ENCODE measurements around the gene CNTNAP4.

Gene CNTNAP4

GRCh38 chr16:76346210-76346609 is 69.0 kb downstream of the CNTNAP4 start:
- no peak for TF ChIP-seq CTCF (IDR thresholded peaks at IDR 0.05; ENCODE audit: low read depth, low read length)
- no peak overlapping the region for H3K4me3 ChIP-seq (replicated peaks in 1 of 2; ENCODE audit: low read depth in 2 of 2, low read length in 2 of 2)
- no peak for DNase-seq (ENCODE audit: low read depth in 2 of 2)

GRCh38 chr16:76351441-76351840 is 74.2 kb downstream of the CNTNAP4 start:
- no peak for TF ChIP-seq CTCF (IDR thresholded peaks at IDR 0.05; ENCODE audit: low read depth, low read length)
- no peak for DNase-seq (ENCODE audit: low read depth in 2 of 2)
- H3K4me3 ChIP-seq (replicated peaks in 1 of 2; ENCODE audit: low read depth in 2 of 2, low read length in 2 of 2): no peak overlapping the region

- TF ChIP-seq CTCF (IDR thresholded peaks at IDR 0.05; ENCODE audit: low read depth, low read length): no peak
- peak in 1 of 2 donors; percentile 53 for DNase-seq (ENCODE audit: low read depth in 2 of 2)
- no peak overlapping the region for H3K4me3 ChIP-seq (replicated peaks in 1 of 2; ENCODE audit: low read depth in 2 of 2, low read length in 2 of 2)
Measured at GRCh38 chr16:76360404-76360803, 83.2 kb downstream of the CNTNAP4 start.

GRCh38 chr16:76370344-76370743 is 93.1 kb downstream of the CNTNAP4 start:
- H3K4me3 ChIP-seq (replicated peaks in 1 of 2; ENCODE audit: low read depth in 2 of 2, low read length in 2 of 2): no peak overlapping the region
- TF ChIP-seq CTCF (IDR thresholded peaks at IDR 0.05; ENCODE audit: low read depth, low read length): no peak
- no peak for DNase-seq (ENCODE audit: low read depth in 2 of 2)

GRCh38 chr16:76371441-76371840 is 94.2 kb downstream of the CNTNAP4 start:
- DNase-seq (ENCODE audit: low read depth in 2 of 2): no peak
- TF ChIP-seq CTCF (IDR thresholded peaks at IDR 0.05; ENCODE audit: low read depth, low read length): no peak
- no peak overlapping the region for H3K4me3 ChIP-seq (replicated peaks in 1 of 2; ENCODE audit: low read depth in 2 of 2, low read length in 2 of 2)

GRCh38 chr16:76373998-76374397 is 96.8 kb downstream of the CNTNAP4 start:
- no peak for TF ChIP-seq CTCF (IDR thresholded peaks at IDR 0.05; ENCODE audit: low read depth, low read length)
- no peak overlapping the region for H3K4me3 ChIP-seq (replicated peaks in 1 of 2; ENCODE audit: low read depth in 2 of 2, low read length in 2 of 2)
- no peak for DNase-seq (ENCODE audit: low read depth in 2 of 2)

GRCh38 chr16:76376988-76377387 is 99.8 kb downstream of the CNTNAP4 start:
- no peak overlapping the region for H3K4me3 ChIP-seq (replicated peaks in 1 of 2; ENCODE audit: low read depth in 2 of 2, low read length in 2 of 2)
- no peak for TF ChIP-seq CTCF (IDR thresholded peaks at IDR 0.05; ENCODE audit: low read depth, low read length)
- no peak for DNase-seq (ENCODE audit: low read depth in 2 of 2)
